Lower lobe of right lung (tissue), 2 donors: ENCODE measurements around the gene GALNS. TPM values are rescaled to one million over a fixed set of nuclear protein-coding genes. Genes with fewer than 3 reads are reported as not detected.

Source experiments
- ATAC-seq, 2 donors: fragments of 200-7000 bp; cut with Tn5 transposase; one replicate each; pipeline ENCODE4 v1.9.1; 2020 to 2022; ENCODE audit warnings: mild to moderate bottlenecking in 2 of 2, moderate library complexity in 2 of 2
- DNase-seq: peaks from one replicate; pipeline ENCODE4 v3.0.0-alpha.2; 2020
- H3K27ac ChIP-seq: fragments of 200-600 bp; one replicate; pipeline ENCODE4 v1.8.0; 2022
- H3K27me3 ChIP-seq: fragments of 200-600 bp; one replicate; pipeline ENCODE4 v1.8.0; 2022; ENCODE audit warnings: low read depth
- H3K36me3 ChIP-seq: fragments of 200-600 bp; one replicate; pipeline ENCODE4 v1.8.0; 2022; ENCODE audit warnings: mild to moderate bottlenecking
- H3K4me1 ChIP-seq: fragments of 200-600 bp; one replicate; pipeline ENCODE4 v1.8.0; 2022
- H3K4me3 ChIP-seq: fragments of 200-600 bp; one replicate; pipeline ENCODE4 v1.8.0; 2022; ENCODE audit warnings: mild to moderate bottlenecking
- H3K9me3 ChIP-seq: fragments of 200-600 bp; one replicate; pipeline ENCODE4 v1.8.0; 2022
- CTCF ChIP-seq: fragments of 200-600 bp; IDR thresholded peaks from one replicate; pipeline ENCODE4 v1.8.0; 2022; ENCODE audit warnings: antibody characterized with exemption, mild to moderate bottlenecking
- intact Hi-C: fragments of 100-400 bp; cut with DNase I; formaldehyde crosslinking; loops from one replicate; pipeline ENCODE4 v1.11.0; 2022
- total RNA-seq: library from RNA; stranded (reverse); fragmentation: NEBNext Ultra II Directional; extraction: Animal tissue kit (Norgen Biotek cat#: 25700); gene quantifications from one replicate; pipeline ENCODE4 v1.2.1, GENCODE V29; 2021
- donor health status: DM: no; HTN: yes; CAD: no; lungs with severe emphysema.

GALNS gene
- total RNA-seq, 1 donor from 2014 or later: 48.5 TPM

- TF ChIP-seq CTCF: no peak
- DNase-seq: no peak
- intact Hi-C loops: no loop called here
- H3K27ac ChIP-seq: no peak overlapping the region
- no peak for ATAC-seq
- H3K4me3 ChIP-seq: no peak overlapping the region
- H3K36me3 ChIP-seq: peaks cover 19% of the 10 kb centered on the region
- H3K4me1 ChIP-seq: no peaks in the 10 kb centered on the region
- no peaks in the 10 kb centered on the region for H3K27me3 ChIP-seq
- no peaks in the 10 kb centered on the region for H3K9me3 ChIP-seq
Measured at GRCh38 chr16:88833086-88833485, 23.7 kb downstream of the GALNS start.

DNA sequence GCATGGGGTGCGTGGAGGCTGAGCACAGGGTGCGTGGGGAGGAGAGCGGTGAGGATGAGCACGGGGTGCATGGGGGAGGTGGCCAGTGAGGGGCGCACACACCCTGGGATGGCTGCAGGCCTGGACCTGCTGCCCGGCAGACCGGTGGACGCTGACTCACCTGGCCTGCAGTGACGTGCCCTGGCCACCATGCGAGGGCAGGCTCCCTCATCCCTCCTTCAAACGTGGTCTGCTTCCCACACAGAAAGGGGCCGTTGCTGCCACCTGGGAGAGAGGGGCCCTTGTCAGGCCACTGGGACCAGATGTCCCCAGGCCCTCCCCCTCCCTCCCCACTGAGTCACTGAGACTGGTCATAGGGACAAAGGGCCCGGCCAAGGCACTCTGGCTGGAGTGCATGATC is 24.9 kb downstream of the GALNS start:
- Histone ChIP-seq H3K4me1 (no peaks in the 10 kb centered on the region), H3K36me3 (peaks cover 28% of the 10 kb centered on the region), H3K9me3 (no peaks in the 10 kb centered on the region), H3K4me3 (no peak overlapping the region), H3K27ac (no peak overlapping the region), H3K27me3 (no peaks in the 10 kb centered on the region)
- DNase-seq: no peak
- no peak for ATAC-seq
- no peak for TF ChIP-seq CTCF
- intact Hi-C loops: no loop called here

GRCh38 chr16:88830783-88831182 is 26.0 kb downstream of the GALNS start:
- Histone ChIP-seq H3K9me3 (no peaks in the 10 kb centered on the region), H3K36me3 (peaks cover 33% of the 10 kb centered on the region), H3K4me1 (no peaks in the 10 kb centered on the region), H3K27ac (no peak overlapping the region), H3K4me3 (no peak overlapping the region), H3K27me3 (no peaks in the 10 kb centered on the region)
- DNase-seq: no peak
- TF ChIP-seq CTCF: no peak
- no peak for ATAC-seq
- intact Hi-C loops: no loop called here

DNA sequence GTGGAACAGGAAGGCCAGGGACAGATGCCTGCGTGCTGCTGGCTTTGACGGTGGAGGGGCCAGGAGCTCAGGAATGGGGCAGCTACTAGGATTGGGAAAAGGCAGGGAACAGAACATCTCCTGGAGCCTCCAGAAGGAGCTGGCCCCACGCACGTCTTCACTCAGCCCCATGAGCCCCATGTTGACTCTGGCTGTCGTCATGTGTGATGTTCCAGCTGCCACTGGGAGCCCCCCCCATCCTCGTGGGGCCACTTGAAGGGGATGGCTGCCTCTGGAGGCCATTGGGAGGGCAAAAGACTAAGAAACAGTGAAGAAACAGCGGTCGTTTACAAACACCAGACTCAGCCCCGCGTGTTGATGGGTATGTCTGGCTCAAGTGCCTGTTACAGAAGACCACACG is 26.5 kb downstream of the GALNS start:
- Histone ChIP-seq H3K27ac (no peak overlapping the region), H3K36me3 (peaks cover 28% of the 10 kb centered on the region)
- ATAC-seq: peak; percentile 24 to 60

DNA sequence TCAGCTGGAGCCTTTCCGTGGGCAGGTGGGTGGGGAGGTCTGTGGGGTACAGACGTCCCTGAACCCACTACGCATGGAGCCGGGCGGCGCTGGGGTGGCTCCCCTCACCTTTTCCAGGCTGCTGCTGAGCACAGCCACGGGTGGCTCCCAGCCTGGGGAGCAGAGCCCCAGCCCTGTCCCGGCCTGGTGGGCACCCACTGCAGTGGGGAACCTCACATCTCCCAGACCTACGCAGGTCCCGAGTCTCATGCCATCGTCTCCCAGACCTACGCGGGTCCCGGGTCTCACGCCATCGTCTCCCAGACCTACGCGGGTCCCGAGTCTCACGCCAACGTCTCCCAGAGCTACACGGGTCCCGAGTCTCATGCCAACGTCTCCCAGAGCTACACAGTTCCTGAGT is 28.0 kb downstream of the GALNS start:
- intact Hi-C loops: no loop called here
- H3K9me3 ChIP-seq: no peaks in the 10 kb centered on the region
- no peak overlapping the region for H3K4me3 ChIP-seq
- DNase-seq (no peak), ATAC-seq (no peak)
- H3K4me1 ChIP-seq: no peaks in the 10 kb centered on the region
- no peaks in the 10 kb centered on the region for H3K27me3 ChIP-seq
- no peak overlapping the region for H3K27ac ChIP-seq
- no peak for TF ChIP-seq CTCF
- H3K36me3 ChIP-seq: peaks cover 31% of the 10 kb centered on the region

More for the DNA sequence above, 26.5 kb downstream of the GALNS start:
- no peaks in the 10 kb centered on the region for H3K27me3 ChIP-seq
- H3K9me3 ChIP-seq: no peaks in the 10 kb centered on the region
- H3K4me3 ChIP-seq: no peak overlapping the region
- no peaks in the 10 kb centered on the region for H3K4me1 ChIP-seq
- no peak for DNase-seq
- intact Hi-C loops: no loop called here
- no peak for TF ChIP-seq CTCF

GRCh38 chr16:88827727-88828126 is 29.0 kb downstream of the GALNS start:
- intact Hi-C loops: no loop called here
- ATAC-seq (no peak), DNase-seq (no peak)
- Histone ChIP-seq H3K27ac (no peak overlapping the region), H3K36me3 (peaks cover 36% of the 10 kb centered on the region), H3K4me1 (no peaks in the 10 kb centered on the region), H3K9me3 (no peaks in the 10 kb centered on the region), H3K27me3 (no peaks in the 10 kb centered on the region), H3K4me3 (no peak overlapping the region)
- TF ChIP-seq CTCF: no peak
